Right lobe of liver (tissue), 6 donors: ENCODE measurements around the gene TAS2R31. TPM values are rescaled to one million over a fixed set of nuclear protein-coding genes. Genes with fewer than 3 reads are reported as not detected.
"Not testable (repeated sequence)": the region's sequence is repeated elsewhere in the genome, so short reads cannot be mapped to it uniquely, and the experiment has no call there.

ENCODE experiments used
- ATAC-seq, 4 donors: fragments of 200-7000 bp; cut with Tn5 transposase; one replicate each; pipeline ENCODE4 v1.9.1; 2020; ENCODE audit warnings: mild to moderate bottlenecking in 4 of 4, moderate library complexity in 4 of 4
- DNase-seq, 3 donors: peaks; one replicate each; pipeline ENCODE4 v3.0.0-alpha.2; 2020
- H3K27ac ChIP-seq, 3 donors: fragments of 200-600 bp; one replicate each; pipeline ENCODE4 v1.8.0; 2022
- H3K27me3 ChIP-seq, 2 donors: fragments of 200-600 bp; one replicate each; pipeline ENCODE4 v1.8.0; 2022
- H3K36me3 ChIP-seq, 4 donors: fragments of 200-600 bp; sonication (generic) in 1 of 4; one replicate each; pipeline versions ENCODE4 v1.5.1 to v1.8.0; 2017 to 2022; ENCODE audit warnings: control low read depth in 1 of 4
- H3K4me1 ChIP-seq, 4 donors: fragments of 200-600 bp; sonication (generic) in 1 of 4; one replicate each; pipeline versions ENCODE4 v1.5.1 to v1.8.0; 2017 to 2022; ENCODE audit warnings: control low read depth in 1 of 4
- H3K4me3 ChIP-seq, 3 donors: fragments of 200-600 bp; one replicate each; pipeline ENCODE4 v1.8.0; 2022
- H3K9me3 ChIP-seq, 4 donors: fragments of 200-600 bp; sonication (generic) in 1 of 4; one replicate each; pipeline versions ENCODE4 v1.5.1 to v1.8.0; 2017 to 2022; ENCODE audit warnings: control low read depth in 1 of 4
- CTCF ChIP-seq, 4 donors: fragments of 200-600 bp in 3 of 4; fragments of 450-650 bp in 1 of 4; IDR thresholded peaks; one replicate each; pipeline versions ENCODE4 v1.5.1 to v1.8.0; 2016 to 2022; ENCODE audit warnings: antibody characterized with exemption in 4 of 4, mild to moderate bottlenecking in 2 of 4
- POLR2A ChIP-seq: fragments of 450-650 bp; IDR thresholded peaks from one replicate; pipeline ENCODE4 v1.6.1; 2017; ENCODE audit warnings: antibody characterized with exemption, mild to moderate bottlenecking
- WGBS: methylation state at CpG from one replicate; pipeline ENCODE4 v1.1.6; 2018; ENCODE audit warnings: low coverage, low lambda C conversion rate; ENCODE audit not compliant: insufficient coverage; ENCODE audit errors: missing lambda C conversion rate; 5-methylcytosine and 5-hydroxymethylcytosine counted together
- intact Hi-C, 2 donors: fragments of 100-400 bp; cut with DNase I; formaldehyde crosslinking; loops; one replicate each; pipeline versions ENCODE4 v1.11.2 to v1.14.1; 2022
- total RNA-seq, 6 experiments: library from RNA; depleted of rRNA in 2 of 6; stranded (reverse); fragments of >200 nt in 2 of 6; fragmentation: NEBNext Ultra II Directional in 3 of 6; extraction: Animal tissue kit (Norgen Biotek cat#: 25700) in 3 of 6; gene quantifications; one replicate each; pipeline versions ENCODE4 v1.1.0 to v1.2.4, GENCODE V29; 2016 to 2023
- donor health status: DM: no; HTN: yes; CAD: no.
- donor health status: DM: no; HTN: no; CAD: no.
- donor health status: DM: no; HTN: no; CAD: no.
- donor health status: DM: no; HTN: yes; CAD: no.
- donor health status: DM: no; HTN: yes; CAD: no.

The TAS2R31 gene
- total RNA-seq, 6 experiments from 2014 or later, result 0.95 to 4.9 (median 2.3) TPM

GRCh38 chr12:11039171-11039570 lies 8.0 kb upstream of the TAS2R31 start:
- Histone ChIP-seq H3K9me3 (no peaks in the 10 kb centered on the region), H3K4me1 (no peaks in the 10 kb centered on the region), H3K4me3 (no peak overlapping the region), H3K27me3 (no peaks in the 10 kb centered on the region), H3K36me3 (no peaks in the 10 kb centered on the region), H3K27ac (no peak overlapping the region)
- DNase-seq (no peak), ATAC-seq (no peak)
- intact Hi-C loops, result no loop called here
- WGBS, result 50% methylated on average over 3 of the region's 3 CpGs
- TF ChIP-seq CTCF (IDR thresholded peaks at IDR 0.05) (no peak), POLR2A (no peak)

- H3K4me1 ChIP-seq, intact Hi-C loops, ATAC-seq, H3K27me3 ChIP-seq, H3K36me3 ChIP-seq, H3K4me3 ChIP-seq, H3K27ac ChIP-seq, H3K9me3 ChIP-seq, DNase-seq: not testable (repeated sequence)
- WGBS, result 100% methylated on average over 1 of the region's 3 CpGs
These were observed 2.8 kb upstream of the TAS2R31 start for GRCh38 chr12:11033959-11034358.

- TF ChIP-seq POLR2A, result no peak
- no peak for TF ChIP-seq CTCF (IDR thresholded peaks at IDR 0.05)
- WGBS, result 91% methylated on average over 5 of the region's 6 CpGs
- Histone ChIP-seq H3K4me1 (no peaks in the 10 kb centered on the region), H3K9me3 (no peaks in the 10 kb centered on the region), H3K27me3 (no peaks in the 10 kb centered on the region), H3K36me3 (peaks cover 0 to 7% (median 0%) of the 10 kb centered on the region in 4 donors), H3K4me3 (no peak overlapping the region), H3K27ac (no peak overlapping the region)
- intact Hi-C loops, result no loop called here
- ATAC-seq, result no peak
- DNase-seq, result no peak
These were observed 5.1 kb downstream of the TAS2R31 start for GRCh38 chr12:11026118-11026517.

- intact Hi-C loops, result no loop called here
- Histone ChIP-seq H3K27me3 (no peaks in the 10 kb centered on the region), H3K9me3 (no peaks in the 10 kb centered on the region), H3K36me3 (peaks cover 0 to 7% (median 0%) of the 10 kb centered on the region in 4 donors), H3K4me3 (no peak overlapping the region), H3K4me1 (no peaks in the 10 kb centered on the region), H3K27ac (no peak overlapping the region)
- DNase-seq (no peak), ATAC-seq (no peak)
- no peak for TF ChIP-seq CTCF (IDR thresholded peaks at IDR 0.05)
- TF ChIP-seq POLR2A, result no peak
- 63% methylated on average over 2 of the region's 2 CpGs for WGBS
These were observed 7.8 kb downstream of the TAS2R31 start for GRCh38 chr12:11023387-11023786.

GRCh38 chr12:11022520-11022919 lies 8.7 kb downstream of the TAS2R31 start, which contains the start of gene TAS2R19:
TAS2R19 (minus strand) TSS chr12:11022620; CDS start chr12:11022571, 49 bp downstream.
- ATAC-seq (no peak), DNase-seq (no peak)
- Histone ChIP-seq H3K4me1 (no peaks in the 10 kb centered on the region), H3K27ac (no peak within 1 kb of the TSS), H3K4me3 (no peak within 1 kb of the TSS), H3K36me3 (no peaks in the 10 kb centered on the region), H3K27me3 (no peaks in the 10 kb centered on the region), H3K9me3 (no peaks in the 10 kb centered on the region)
- 89% methylated on average over 1 of the region's 1 CpG for WGBS
- intact Hi-C loops, result no loop called here
- no peak for TF ChIP-seq POLR2A
- TF ChIP-seq CTCF (IDR thresholded peaks at IDR 0.05), result no peak
